GM20431 (cell line): ENCODE data around the gene CD209.
"Not testable (repeated sequence)": the region's sequence is repeated elsewhere in the genome, so short reads cannot be mapped to it uniquely, and the experiment has no call there.

ENCODE experiments used
- in situ Hi-C: fragments of 300-500 bp; cut with MseI, MboI; formaldehyde crosslinking; loops from one replicate; pipeline ENCODE4 v1.15.0; 2020; ENCODE audit warnings: low sequenced_read_pairs; ENCODE audit not compliant: unreplicated experiment

The CD209 gene

DNA sequence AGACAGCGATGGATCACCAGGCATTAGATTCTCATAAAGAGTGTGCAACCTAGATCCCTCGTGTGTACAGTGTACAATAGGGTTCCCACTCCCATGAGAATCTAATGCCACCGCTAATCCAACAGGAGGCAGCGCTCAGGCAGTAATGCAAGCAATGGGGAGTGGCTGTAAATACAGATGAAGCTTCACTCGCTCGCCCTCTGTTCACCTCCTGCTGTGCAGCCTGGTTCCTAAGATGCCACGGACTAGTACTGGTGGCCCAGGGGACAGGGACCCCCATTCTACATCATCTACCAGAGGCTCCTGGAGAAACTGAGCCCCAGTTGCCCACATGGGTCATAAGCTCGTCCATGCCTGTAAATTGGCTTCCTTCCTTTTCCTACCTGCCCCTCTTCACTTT lies 23.7 kb upstream of the CD209 start:
- in situ Hi-C loops, result no loop called here

DNA sequence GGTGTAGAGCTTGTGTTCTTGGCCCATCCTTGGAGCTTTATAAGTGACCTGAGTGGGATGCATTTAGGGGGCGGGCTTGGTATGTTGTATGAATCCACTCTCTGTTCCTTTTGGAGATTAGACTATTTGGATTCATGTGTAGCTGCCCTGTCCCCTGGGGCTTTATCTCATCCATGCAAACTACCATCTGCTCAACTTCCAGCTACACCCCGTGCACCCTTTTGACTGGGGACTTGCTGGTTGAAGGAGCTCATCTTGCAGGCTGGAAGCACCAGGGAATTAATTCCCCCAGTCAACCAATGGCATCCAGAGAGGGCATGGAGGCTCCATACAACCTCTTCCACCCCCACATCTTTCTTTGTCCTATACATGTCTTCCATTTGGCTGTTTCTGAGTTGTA lies 21.8 kb upstream of the CD209 start:
- in situ Hi-C loops, result no loop called here

DNA sequence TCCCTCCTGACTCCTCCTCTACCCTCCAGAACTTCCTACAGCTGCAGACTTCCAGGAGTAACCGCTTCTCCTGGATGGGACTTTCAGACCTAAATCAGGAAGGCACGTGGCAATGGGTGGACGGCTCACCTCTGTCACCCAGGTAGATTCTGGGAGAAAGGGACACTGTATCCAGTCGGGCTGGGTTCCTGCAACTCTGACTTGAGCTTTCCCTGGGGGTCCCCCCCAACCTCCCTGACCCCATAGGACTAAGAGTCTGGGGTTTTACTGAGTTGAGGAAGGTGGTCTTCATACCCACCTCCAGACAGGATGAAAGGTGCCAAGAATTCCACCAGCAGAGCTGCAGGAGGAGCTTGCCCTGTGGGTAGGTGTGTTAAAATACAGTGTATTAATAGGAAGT lies 20.2 kb upstream of the CD209 start:
- in situ Hi-C loops, result no loop called here

DNA sequence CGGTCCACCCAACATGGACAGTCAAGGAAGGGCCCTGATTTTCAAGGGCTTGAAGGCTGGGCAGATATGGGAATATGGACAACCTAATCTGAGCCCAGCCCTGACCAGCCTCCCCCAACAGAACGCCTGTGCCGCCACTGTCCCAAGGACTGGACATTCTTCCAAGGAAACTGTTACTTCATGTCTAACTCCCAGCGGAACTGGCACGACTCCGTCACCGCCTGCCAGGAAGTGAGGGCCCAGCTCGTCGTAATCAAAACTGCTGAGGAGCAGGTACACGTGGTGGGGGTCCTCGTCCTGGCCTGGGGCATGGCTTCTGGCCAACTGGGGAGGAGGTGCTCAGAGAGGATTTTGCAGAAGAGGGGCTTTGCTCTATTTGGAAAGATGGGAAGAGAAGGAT lies 19.2 kb upstream of the CD209 start:
- in situ Hi-C loops, result no loop called here

DNA sequence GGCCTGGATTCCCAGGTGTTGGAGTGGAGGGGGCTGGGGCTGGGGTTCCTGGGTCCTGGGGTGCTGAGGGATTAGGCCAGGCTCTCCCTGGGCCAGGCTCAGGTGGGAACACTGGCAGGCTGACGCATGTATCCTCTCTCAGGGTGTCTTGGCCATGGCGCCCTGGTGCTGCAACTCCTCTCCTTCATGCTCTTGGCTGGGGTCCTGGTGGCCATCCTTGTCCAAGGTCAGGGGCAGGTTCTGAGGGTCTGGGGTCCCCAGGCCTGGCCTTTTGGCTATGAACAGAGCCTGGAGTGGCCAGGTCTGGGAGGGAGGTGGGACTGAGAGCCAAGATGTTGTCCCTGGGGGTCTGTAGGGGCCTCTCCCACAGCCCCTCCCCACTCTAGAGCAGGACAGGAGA lies 17.7 kb upstream of the CD209 start:
- in situ Hi-C loops, result not testable (repeated sequence)

DNA sequence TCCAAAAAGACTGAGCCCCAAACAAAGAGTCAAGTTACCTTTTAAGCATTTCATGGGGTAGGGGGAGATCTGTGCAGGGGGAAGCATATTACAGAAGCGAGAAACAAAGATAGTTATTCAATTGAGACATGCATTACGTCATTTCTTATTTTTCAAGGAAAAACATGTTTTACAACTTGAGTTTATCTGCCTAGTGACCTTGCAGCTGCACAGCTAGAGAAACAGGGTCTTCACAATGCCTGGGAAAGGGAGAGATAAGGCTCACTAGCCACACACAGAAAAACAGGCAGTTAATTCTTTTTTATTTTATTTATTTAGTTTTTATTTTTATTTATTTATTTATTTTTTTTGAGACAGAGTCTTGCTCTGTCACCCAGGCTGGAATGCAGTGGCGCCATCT lies 16.8 kb upstream of the CD209 start:
- in situ Hi-C loops, result not testable (repeated sequence)

DNA sequence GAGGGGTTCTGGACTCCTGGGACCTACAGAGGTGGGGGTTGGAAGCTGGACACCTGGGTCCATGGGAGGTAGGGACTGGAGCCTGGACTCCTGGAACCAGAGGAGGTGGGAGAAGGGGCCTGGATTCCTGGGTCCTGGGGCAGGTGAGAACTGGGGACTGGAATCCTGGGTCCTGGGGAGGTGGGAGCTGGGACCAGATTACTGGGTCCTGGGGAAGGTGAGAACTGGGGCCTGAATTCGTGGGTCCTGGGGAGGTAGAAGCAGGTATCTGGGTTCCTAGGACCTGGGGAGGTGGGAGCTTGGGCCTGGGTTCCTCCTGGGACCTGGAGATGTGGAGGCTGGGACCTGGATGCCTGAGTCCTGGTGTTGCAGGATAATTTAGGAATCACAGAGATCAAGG lies 16.4 kb upstream of the CD209 start:
- in situ Hi-C loops, result no loop called here

DNA sequence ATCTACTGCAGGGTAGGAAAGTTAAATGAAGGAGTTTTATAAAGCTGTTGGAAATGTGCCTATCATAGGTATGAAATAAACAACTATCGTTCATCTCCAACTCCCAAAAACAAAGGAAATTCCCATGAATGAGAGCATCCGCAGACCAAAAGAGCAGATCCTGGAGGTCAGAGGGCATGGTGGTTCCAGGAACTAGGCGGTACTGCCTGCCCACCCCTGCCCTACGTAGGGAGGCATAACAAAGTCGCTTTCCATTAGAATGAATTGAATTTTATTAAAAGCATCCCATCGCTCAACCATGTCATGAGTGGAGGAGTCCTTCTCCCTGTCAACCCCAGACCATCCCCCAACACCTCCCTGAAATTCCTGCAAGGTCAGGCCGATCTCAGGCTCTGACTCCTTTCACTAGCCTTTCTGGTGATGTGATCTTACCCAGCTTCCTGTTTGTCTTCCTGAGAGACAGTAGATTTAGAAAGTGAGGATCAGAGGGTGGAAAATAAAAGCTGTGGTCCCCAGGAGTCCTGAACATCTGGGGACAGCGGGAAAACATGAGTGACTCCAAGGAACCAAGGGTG lies 15.5 kb upstream of the CD209 start, which contains the start of gene CLEC4M:
Gene CLEC4M, plus strand, starts transcription at position 525 of the 575 bp plus-strand sequence. Its CDS starts 24 bp downstream, at position 549.
- in situ Hi-C loops, result no loop called here

DNA sequence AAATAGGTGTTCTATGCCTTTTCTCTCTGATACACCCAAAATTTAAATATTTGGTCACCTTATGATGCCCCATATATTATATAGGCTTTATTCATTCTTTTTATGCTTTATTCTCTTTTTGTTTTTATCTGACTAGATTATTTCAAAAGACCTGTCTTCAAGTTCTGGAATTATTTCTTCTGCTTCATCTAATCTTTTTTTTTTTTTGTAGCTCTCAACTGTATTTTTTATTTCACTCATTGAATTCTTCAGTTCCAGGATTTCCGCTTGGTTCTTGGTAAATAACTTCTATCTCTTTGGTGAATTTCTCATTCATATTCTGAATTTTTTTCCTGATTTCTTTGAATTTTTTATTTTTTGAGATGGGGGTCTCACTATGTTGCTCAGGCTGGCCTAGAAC lies 11.8 kb upstream of the CD209 start:
- in situ Hi-C loops, result no loop called here

DNA sequence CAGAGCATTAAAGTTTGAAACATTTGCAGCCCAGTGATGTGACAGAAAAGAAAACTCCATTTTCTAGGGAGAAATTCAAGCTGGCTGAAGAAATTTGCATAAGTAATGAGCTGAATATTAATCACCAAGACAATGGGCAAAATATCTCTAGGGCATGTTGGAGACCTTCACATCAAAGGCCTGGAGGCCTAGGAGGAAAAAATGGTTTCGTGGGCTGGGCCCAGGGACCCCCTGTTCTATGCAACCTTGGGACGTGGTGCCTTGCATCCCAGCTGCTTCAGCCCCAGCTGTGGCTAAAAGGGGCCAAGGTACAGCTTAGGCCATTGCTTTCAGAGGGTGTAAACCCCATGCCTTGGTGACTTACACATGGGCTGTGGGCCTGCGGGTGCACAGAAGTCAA lies 10.0 kb upstream of the CD209 start:
- in situ Hi-C loops, result no loop called here

DNA sequence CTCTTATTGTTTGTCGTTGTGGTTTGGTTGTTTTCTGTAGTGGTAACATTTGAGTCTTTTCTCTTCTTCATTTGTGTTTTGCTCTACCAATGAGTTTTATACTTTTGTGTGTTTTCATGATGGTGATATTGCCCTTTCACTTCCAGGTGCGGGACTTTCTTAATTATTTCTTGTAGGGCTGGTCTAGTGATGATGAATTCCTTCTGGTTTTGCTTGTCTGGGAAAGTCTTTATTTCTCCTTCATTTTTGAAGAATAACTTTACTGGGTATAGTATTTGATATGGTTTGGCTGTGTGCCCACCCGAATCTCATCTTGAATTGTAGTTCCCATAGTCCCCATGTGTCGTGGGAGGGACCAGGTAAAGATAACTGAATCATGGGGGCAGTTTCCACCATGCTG lies 8.9 kb upstream of the CD209 start:
- in situ Hi-C loops, result no loop called here

DNA sequence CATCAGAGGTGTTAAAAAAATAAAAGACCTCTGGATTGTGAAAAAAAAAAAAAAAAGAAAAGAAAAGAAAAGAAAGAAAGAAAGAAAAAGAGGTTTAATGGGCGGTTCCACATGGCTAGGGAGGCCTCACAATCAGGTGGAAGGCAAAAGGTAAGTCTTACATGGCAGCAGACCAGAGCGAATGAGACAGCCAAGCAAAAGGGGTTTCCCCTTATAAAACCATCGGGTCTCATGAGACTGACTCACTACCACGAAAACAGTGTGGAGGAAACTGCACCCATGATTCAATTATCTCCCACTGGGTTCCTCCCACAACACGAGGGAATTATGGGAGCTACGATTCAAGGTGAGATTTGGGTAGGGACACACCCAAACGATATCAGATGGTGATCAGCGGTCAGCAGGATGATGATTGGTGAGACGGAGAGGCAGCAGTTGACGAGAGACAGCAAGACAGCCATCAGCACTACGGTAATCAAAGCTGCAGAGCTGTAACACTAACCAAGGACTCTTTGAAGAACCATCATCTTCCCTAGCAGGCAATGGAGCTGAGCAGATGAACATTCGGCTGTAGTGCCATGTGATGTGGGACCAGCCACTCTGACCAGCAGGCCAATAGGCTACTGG lies 3.9 kb upstream of the CD209 start:
- in situ Hi-C loops, result no loop called here

DNA sequence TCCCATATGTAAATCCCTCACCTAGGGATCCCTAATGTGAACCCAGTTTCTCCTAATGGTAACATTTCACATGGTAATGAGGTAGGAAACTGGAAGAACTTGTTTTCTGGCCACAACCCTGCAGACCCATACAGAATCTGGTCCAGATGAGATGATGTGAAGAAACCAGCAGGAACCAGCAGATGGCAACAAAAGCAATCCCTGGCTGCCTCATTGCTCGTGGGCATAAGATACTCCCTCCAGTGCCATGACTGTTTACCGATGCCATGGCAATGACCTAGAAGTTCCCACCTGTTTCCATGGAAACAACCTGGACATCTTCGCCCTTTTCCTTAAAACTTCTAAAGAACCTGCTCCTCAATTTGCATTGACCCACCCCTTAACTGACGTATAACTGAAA lies 1.4 kb upstream of the CD209 start:
- in situ Hi-C loops, result no loop called here

DNA sequence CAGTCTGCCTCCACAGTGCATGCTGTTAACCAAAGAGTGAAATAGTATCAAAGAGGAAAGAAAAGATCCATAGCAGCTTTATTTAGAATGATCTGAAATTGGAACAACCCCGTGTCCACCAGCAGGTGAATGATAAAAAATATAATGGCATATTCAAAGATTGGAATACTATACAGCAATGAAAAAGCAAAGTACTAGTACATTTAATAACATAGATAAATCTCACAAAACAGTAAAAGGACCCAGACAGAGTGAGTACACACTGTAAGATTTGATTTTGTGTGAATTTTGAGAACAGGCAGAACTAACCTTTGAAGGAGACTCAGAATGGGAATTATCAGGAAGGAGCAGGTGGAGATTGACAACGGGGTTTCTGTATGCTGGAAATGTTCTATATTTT lies 837 bp upstream of the CD209 start:
- in situ Hi-C loops, result no loop called here

DNA sequence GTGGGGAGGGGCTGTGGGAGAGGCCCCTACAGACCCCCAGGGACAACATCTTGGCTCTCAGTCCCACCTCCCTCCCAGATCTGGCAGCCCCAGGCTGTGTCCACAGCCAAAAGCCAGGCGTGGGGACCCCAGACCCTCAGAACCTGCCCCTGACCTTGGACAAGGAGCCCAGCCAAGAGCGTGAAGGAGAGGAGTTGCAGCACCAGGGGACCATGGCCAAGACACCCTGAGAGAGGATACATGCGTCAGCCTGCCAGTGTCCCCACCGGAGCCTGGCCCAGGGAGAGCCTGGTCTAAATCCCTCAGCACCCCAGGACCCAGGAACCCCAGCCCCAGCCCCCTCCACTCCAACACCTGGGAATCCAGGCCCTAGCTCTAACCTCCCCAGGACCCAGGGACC lies 1.0 kb downstream of the CD209 start:
- in situ Hi-C loops, result not testable (repeated sequence)

DNA sequence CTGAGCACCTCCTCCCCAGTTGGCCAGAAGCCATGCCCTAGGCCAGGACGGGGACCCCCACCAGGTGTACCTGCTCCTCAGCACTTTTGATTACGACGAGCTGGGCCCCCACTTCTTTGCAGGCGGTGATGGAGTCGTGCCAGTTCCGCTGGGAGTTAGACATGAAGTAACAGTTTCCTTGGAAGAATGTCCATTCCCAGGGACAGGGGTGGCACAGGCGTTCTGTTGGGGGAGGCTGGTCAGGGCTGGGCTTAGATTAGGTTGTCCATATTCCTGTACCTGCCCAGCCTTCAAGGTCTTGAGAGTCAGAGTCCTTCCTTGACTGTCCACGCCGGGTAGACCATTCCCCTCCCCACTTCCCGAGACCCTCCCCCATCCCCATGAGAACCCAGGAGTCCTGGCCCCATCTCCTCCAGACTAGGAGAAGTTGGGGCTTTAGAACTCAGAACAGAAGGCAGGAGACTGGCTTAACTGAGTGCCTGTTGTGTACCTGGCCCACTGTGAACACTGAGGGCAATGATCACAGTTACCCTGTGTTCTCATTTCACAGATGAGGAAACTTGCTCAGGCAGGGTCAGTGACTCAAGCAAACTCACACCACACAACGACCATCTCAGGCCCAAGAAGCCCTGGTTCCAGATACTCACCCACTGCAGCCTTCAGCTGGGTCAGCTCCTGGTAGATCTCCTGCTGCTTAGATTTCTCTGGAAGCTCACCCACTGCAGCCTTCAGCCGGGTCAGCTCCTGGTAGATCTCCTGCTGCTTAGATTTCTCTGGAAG lies 2.3 kb downstream of the CD209 start:
- in situ Hi-C loops, result no loop called here

DNA sequence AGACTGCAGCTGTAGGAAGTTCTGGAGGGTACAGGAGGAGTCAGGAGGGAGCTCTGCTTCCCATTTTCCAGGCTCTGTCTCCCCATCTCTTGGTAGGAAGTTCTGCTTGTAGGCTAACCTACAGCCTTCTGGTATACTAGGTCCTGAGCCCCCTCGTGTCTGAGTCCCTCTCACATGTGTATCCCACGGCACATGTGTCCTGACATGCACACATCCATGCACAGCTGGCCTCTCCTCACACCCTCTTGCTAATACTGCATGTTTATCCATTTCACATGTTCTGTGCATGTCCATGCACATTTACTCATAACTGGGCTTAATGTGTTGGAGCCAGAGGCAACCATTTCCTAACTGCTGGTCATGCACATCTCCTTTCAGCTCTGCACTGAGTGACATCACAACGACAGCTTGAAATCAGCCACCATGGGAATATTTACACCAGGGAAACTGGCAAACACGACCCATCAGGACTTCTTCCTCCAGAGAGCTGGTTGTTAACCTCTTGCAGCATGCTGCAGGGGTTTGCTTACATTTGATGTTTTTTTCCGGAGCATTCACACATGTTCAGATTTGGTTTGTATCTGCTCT lies 3.0 kb downstream of the CD209 start:
- in situ Hi-C loops, result no loop called here

DNA sequence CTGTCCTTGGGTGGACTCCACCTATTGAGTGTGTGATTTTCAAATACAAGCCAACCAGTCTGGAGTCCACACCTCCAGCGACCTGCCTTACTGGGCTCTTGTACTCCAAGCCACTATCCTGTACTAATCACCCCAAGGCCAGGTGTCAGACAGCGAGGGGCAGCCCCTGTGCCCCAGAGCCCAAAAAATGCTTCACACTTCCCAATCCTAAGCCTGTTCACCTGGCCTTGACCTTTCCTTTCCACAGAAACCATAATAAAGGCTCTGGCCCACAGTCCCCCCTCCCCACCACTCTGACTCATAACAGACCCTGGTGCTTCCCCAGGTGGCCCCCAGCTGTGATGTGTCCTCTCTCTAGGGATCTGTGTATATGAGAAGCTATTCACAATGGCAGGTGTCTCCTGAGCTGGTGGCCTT lies 3.9 kb downstream of the CD209 start:
- in situ Hi-C loops, result no loop called here

DNA sequence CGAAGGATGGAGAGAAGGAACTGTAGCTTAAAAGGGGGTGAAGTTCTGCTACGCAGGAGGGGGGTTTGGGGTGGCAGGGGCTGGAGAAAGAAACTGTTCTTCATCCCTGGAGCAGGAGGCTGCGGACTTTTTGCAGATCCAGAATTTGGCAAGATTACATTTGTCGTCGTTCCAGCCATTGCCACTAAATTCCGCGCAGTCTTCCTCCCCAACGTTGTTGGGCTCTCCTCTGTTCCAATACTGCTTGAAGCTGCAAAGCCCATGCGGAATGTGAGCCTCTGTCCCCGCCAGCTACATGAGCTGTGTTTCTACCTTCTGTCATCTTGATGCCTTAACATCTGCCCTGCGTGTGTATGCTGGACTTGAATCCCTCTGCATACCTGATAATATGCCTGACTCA lies 4.3 kb downstream of the CD209 start:
- in situ Hi-C loops, result no loop called here

DNA sequence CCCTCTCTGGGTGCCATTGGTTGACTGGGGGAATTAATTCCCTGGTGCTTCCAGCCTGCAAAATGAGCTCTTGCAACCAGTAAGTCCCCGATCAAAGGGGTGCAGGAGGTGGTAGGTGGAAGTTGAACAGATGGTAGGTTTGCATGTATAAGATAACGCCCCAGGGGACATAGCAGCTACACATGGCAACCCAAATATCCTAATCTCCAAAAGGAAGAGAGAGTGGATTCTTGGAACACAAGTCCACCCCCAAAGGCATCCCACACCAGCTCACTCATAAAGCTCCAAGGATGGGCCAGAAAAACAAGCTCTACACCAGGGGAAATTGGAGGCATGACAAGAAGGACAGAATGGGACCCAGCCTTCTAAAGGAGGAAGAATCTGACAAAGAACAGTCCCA lies 4.8 kb downstream of the CD209 start:
- in situ Hi-C loops, result no loop called here

DNA sequence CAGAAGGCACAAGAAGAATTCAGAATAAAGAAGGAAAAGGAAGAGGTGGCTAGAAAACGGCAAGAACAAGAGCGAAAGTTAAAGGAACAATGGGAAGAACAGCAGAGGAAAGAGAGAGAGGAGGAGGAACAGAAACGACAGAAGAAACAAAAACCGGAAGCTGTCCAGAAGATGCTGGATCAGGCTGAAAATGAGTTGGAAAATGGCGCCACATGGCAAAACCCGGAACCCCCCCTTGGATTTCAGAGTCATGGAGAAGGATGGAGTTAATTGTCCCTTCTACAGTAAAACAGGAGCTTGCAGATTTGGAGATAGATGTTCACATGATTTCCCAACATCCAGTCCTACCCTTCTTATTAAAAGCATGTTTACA lies 6.7 kb downstream of the CD209 start:
- in situ Hi-C loops, result no loop called here
